A549 treated with AZD2906 at 1 μM for 4 hours (cell line): ENCODE data around the gene DIS3. TPM values are rescaled to one million over a fixed set of nuclear protein-coding genes. Genes with fewer than 3 reads are reported as not detected.

Experiments
- total RNA-seq: library from RNA; stranded (reverse); fragments of 200-300 nt; extraction: Qiagen RNA extraction; gene quantifications from 5 replicates; pipeline ENCODE4 v1.2.3, GENCODE V29; 2022

The DIS3 gene, protein sequence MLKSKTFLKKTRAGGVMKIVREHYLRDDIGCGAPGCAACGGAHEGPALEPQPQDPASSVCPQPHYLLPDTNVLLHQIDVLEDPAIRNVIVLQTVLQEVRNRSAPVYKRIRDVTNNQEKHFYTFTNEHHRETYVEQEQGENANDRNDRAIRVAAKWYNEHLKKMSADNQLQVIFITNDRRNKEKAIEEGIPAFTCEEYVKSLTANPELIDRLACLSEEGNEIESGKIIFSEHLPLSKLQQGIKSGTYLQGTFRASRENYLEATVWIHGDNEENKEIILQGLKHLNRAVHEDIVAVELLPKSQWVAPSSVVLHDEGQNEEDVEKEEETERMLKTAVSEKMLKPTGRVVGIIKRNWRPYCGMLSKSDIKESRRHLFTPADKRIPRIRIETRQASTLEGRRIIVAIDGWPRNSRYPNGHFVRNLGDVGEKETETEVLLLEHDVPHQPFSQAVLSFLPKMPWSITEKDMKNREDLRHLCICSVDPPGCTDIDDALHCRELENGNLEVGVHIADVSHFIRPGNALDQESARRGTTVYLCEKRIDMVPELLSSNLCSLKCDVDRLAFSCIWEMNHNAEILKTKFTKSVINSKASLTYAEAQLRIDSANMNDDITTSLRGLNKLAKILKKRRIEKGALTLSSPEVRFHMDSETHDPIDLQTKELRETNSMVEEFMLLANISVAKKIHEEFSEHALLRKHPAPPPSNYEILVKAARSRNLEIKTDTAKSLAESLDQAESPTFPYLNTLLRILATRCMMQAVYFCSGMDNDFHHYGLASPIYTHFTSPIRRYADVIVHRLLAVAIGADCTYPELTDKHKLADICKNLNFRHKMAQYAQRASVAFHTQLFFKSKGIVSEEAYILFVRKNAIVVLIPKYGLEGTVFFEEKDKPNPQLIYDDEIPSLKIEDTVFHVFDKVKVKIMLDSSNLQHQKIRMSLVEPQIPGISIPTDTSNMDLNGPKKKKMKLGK
- 15.4 to 21.1 TPM (median 17.3 TPM) in 5 replicates for total RNA-seq

DNA sequence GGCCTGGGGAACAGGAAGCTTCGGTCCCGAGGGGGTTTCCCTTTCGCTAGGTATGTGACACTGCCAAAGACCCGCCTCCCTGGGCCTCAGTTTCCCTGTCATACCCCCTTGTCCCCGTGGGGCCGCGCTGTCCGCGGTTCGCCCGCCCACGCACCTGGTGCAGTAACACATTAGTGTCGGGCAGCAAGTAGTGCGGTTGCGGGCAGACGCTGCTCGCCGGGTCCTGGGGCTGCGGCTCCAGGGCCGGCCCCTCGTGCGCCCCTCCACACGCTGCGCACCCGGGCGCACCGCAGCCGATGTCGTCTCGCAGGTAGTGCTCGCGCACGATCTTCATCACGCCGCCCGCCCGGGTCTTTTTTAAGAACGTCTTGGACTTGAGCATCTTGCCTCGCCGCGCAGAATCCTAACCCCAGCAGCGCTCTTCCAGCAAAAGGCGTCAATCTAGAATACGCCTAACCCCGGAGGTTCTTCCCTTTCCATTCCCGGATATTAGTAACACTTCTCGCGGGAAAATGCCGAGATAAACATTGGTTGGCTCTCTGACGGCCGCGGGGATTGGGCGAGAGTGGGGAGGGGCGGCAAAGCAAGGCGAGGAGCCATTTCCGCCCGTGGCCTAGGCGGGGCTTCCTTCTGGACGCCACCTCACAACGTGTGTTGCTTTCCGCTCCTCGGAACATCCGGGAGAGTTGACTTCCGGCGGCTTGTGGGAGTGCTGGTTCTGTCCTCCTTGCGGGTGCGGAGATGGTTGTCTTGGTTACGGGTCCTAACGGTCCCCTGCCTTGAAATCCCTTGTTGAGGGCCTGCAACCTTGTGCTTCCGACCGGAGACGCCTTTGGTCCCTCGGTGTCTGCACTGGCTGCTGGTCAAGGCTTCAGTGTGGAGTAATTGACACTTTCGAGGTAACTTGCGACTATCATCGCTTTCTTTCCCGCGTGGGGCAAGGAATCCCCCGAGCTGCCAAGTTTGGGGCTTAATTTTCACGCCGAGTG, at the start of gene DIS3, which contains the start of gene PIBF1:
TSS of gene DIS3 (minus strand) at position 450 of the 989 bp plus-strand sequence. CDS start at position 382, 68 bp downstream.
TSS of gene PIBF1 (plus strand) at position 683 of the 989 bp plus-strand sequence. CDS start 1,337 bp downstream, outside the sequence.

DNA sequence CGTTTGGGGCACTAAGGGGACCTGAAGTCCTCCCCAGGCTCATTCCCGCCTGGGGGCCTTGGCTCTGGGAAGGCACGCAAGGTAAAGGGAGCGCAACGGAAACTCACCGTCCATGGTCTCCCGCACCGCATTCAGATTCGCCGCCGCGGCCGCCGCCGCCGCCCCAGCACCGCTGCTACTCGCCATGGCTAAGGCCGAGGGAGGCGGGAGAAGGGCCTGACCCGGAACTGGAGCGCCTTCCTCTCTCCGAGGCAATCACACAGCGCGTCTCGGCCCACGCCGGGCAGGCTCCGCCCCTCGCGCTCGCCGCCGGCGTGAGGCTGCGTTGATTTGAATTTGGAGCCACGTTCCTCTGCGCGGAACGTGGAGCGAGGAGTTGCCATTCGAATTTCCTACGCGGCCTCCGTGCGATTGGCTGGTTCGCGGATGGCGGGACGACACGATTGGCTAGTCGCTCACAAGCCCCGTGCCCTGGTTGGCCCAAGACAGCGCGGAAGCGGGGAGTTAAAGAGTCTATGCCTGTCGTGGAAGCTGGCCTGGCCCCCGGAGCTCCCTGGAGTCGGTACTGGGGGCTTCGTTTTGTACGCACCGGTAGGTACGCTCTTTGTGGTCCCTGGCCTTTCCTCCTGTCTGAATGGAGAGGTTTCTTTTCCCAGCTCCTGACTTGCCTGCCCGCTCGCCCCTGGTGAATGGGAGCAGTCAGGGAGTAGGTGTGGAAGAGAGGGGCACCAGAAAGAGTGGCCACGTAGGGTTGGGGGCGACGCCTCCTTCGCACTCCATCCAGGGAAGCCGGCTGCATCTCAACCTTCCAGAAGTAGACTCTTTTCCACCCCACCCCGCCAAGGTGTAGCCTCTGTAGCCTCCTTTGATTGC, 54.0 kb downstream of the DIS3 start, which contains the start of the genes BORA and MZT1:
TSS of gene BORA (plus strand) at position 507 of the 873 bp plus-strand sequence. CDS start 1,018 bp downstream, outside the sequence.
TSS of gene MZT1 (minus strand) at position 213 of the 873 bp plus-strand sequence. CDS start at position 186, 27 bp downstream.

Other genes with a start within 250 kb of the DIS3 start
- 9.6 to 12.9 TPM (median 11.3 TPM) in 5 replicates for gene MZT1, start 54.3 kb downstream of the DIS3 start, total RNA-seq
- gene BORA, start 54.0 kb downstream of the DIS3 start, total RNA-seq = 6.6 to 9.4 TPM (median 7.2 TPM) in 5 replicates
- gene PIBF1, start 233 bp upstream of the DIS3 start, total RNA-seq = 3.6 to 6.0 TPM (median 4.0 TPM) in 5 replicates